SU-DHL-6 (cell line): ENCODE measurements around the gene DNAJA4.

Source experiments
- H2AFZ ChIP-seq: fragments of 200-600 bp; sonication (generic); 2 replicates; pipeline ENCODE4 v1.6.1; 2014; ENCODE audit warnings: low read depth, mild to moderate bottlenecking, moderate library complexity, mixed read lengths, antibody characterized with exemption, low read length; ENCODE audit not compliant: severe bottlenecking
- H3F3A ChIP-seq: fragments of 200-600 bp; shearing (Covaris generic); 2 replicates; pipeline ENCODE4 v1.6.0; 2016; ENCODE audit warnings: antibody characterized with exemption, mild to moderate bottlenecking; ENCODE audit not compliant: insufficient read depth
- H3K27ac ChIP-seq: fragments of 200-600 bp; sonication (generic); 2 replicates; pipeline ENCODE4 v1.5.1; 2016; ENCODE audit warnings: low read depth, mild to moderate bottlenecking, low read length, moderate library complexity, mixed read lengths
- H3K27me3 ChIP-seq: fragments of 200-600 bp; sonication (generic), shearing (Covaris generic); 2 replicates; pipeline ENCODE4 v1.6.0; 2014; ENCODE audit warnings: mild to moderate bottlenecking, low read length
- H3K36me3 ChIP-seq: fragments of 200-600 bp; sonication (generic); 2 replicates; pipeline ENCODE4 v1.6.1; 2014; ENCODE audit warnings: mild to moderate bottlenecking, low read length, mixed read lengths
- H3K4me2 ChIP-seq: fragments of 300-600, 200-600 bp; shearing (Covaris generic), sonication (generic); 2 replicates; pipeline ENCODE4 v1.6.0; 2014; ENCODE audit warnings: low read length, low read depth, mild to moderate bottlenecking; ENCODE audit not compliant: poor library complexity, severe bottlenecking
- H3K4me3 ChIP-seq: fragments of 200-600 bp; sonication (generic); 2 replicates; pipeline ENCODE4 v1.5.1; 2014; ENCODE audit warnings: antibody characterized with exemption, low read length, mild to moderate bottlenecking, mixed read lengths; ENCODE audit not compliant: insufficient read depth, poor library complexity, severe bottlenecking
- H3K79me2 ChIP-seq: fragments of 200-600 bp; sonication (generic); 2 replicates; pipeline ENCODE4 v1.6.1; 2014; ENCODE audit warnings: mild to moderate bottlenecking, low read length, moderate library complexity; ENCODE audit not compliant: insufficient read depth
- H3K9ac ChIP-seq: fragments of 200-600 bp; sonication (generic); 2 replicates; pipeline ENCODE4 v1.7.0; 2014; ENCODE audit warnings: mild to moderate bottlenecking, low read length
- H3K9me2 ChIP-seq: fragments of 200-600 bp; sonication (generic); replicated peaks from 2 replicates; pipeline ENCODE4 v1.6.1; 2014; ENCODE audit warnings: low read length; ENCODE audit not compliant: insufficient read depth
- H3K9me3 ChIP-seq: fragments of 200-600 bp; sonication (generic); 2 replicates; pipeline ENCODE4 v1.6.1; 2014; ENCODE audit warnings: low read length, mixed read lengths; ENCODE audit not compliant: insufficient read depth
- H4K20me1 ChIP-seq: fragments of 200-600 bp; sonication (generic); 2 replicates; pipeline ENCODE4 v1.6.1; 2014; ENCODE audit warnings: low read depth, mild to moderate bottlenecking, antibody characterized with exemption, low read length, moderate library complexity, mixed read lengths
- EZH2phosphoT487 ChIP-seq: fragments of 200-600 bp; sonication (generic), shearing (Covaris generic); conservative IDR thresholded peaks from 2 replicates; pipeline ENCODE4 v1.6.1; 2018; ENCODE audit warnings: mild to moderate bottlenecking, antibody characterized with exemption, low read length, moderate library complexity, mixed read lengths
- TF ChIP-seq, protein P1 (sequence below): fragments of 200-600 bp; sonication (generic); IDR thresholded peaks from one replicate; pipeline ENCODE4 v1.5.1; 2017; ENCODE audit warnings: antibody characterized with exemption, mild to moderate bottlenecking, low read length, moderate library complexity; ENCODE audit not compliant: insufficient read depth, poor library complexity, severe bottlenecking

DNAJA4 gene

DNA sequence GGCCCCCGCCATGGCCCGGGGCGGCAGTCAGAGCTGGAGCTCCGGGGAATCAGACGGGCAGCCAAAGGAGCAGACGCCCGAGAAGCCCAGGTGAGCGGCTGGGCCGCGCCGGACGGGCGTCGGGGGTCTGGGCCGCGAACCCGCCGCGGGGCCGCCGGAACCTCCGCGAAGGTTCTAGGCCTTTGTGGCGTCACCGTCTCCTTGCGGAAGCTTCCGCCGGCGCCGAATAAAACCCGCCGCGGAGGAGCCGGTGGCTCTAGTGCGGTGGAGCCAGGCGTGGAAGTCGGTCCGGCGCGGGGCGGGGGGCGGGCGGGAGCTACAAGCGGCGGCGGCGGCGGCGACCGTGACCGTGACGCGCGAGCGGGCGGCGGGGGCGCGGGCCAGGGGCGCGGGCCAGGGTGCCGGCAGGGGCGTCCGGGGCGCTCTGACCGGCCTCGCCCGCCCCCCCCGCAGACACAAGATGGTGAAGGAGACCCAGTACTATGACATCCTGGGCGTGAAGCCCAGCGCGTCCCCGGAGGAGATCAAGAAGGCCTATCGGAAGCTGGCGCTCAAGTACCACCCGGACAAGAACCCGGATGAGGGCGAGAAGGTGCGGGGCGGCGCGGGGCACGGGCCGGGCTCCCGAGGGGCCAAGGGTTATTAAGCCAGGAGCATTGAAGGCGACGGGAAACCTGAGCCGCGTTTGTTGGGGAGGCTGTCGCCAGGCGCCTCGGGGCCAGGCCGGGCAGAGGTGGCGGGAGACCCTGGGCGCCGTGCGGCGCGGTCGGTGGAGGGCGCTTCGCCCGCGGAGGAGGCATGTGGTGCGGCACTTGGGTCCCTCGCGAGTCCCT is at the start of gene DNAJA4:
TSS of gene DNAJA4 (plus strand) at position 259 of the 833 bp plus-strand sequence. CDS start at position 461, 202 bp downstream.
- Histone ChIP-seq H3F3A (no peaks in the 10 kb centered on the region), H3K9me2 (no peaks in the 10 kb centered on the region), H3K9ac (no peak within 1 kb of the TSS), H3K4me2 (no peak within 1 kb of the TSS), H3K4me3 (no peak within 1 kb of the TSS), H3K27me3 (no peaks in the 10 kb centered on the region), H3K36me3 (no peaks in the 10 kb centered on the region), H3K9me3 (no peaks in the 10 kb centered on the region), H3K79me2 (no peaks in the 10 kb centered on the region), H2AFZ (no peak within 1 kb of the TSS), H3K27ac (no peak within 1 kb of the TSS), H4K20me1 (no peaks in the 10 kb centered on the region)
- no peak for TF ChIP-seq EZH2phosphoT487
- TF ChIP-seq, protein P1, sequence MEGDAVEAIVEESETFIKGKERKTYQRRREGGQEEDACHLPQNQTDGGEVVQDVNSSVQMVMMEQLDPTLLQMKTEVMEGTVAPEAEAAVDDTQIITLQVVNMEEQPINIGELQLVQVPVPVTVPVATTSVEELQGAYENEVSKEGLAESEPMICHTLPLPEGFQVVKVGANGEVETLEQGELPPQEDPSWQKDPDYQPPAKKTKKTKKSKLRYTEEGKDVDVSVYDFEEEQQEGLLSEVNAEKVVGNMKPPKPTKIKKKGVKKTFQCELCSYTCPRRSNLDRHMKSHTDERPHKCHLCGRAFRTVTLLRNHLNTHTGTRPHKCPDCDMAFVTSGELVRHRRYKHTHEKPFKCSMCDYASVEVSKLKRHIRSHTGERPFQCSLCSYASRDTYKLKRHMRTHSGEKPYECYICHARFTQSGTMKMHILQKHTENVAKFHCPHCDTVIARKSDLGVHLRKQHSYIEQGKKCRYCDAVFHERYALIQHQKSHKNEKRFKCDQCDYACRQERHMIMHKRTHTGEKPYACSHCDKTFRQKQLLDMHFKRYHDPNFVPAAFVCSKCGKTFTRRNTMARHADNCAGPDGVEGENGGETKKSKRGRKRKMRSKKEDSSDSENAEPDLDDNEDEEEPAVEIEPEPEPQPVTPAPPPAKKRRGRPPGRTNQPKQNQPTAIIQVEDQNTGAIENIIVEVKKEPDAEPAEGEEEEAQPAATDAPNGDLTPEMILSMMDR = no peak

GRCh38 chr15:78216276-78217104 is 47.9 kb upstream of the DNAJA4 start:
- Histone ChIP-seq H2AFZ (no peak overlapping the region), H3K9me2 (no peaks in the 10 kb centered on the region), H3K4me2 (no peak overlapping the region), H3K9ac (no peak overlapping the region), H3K27me3 (no peaks in the 10 kb centered on the region), H3K79me2 (no peaks in the 10 kb centered on the region), H4K20me1 (no peaks in the 10 kb centered on the region), H3K4me3 (no peak overlapping the region), H3K27ac (no peak overlapping the region), H3K9me3 (no peaks in the 10 kb centered on the region), H3K36me3 (no peaks in the 10 kb centered on the region), H3F3A (no peaks in the 10 kb centered on the region)
- TF ChIP-seq, protein P1 = no peak
- TF ChIP-seq EZH2phosphoT487 = no peak

DNA sequence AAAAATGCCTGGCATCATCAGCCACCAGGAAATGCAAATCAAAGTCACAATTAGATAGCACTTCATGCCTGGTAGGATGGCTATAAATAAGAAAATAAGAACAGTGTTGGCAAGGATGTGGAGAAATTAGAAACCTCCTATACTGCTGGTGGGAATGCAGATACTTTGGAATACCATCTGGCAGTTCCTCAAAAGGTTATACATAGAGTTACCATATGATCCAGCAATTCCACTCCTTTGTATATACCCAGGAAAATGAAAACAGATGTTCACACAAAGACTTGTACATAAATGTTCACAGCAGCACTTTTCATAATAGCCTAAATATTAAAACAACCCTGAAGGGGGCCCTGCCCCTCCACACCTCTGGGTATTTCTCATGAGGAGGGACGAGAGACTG is 43.6 kb upstream of the DNAJA4 start:
- H3K27me3 ChIP-seq = no peaks in the 10 kb centered on the region
- H3K79me2 ChIP-seq = no peaks in the 10 kb centered on the region
- no peak overlapping the region for H3K4me3 ChIP-seq
- H3F3A ChIP-seq = no peaks in the 10 kb centered on the region
- H3K9me3 ChIP-seq = no peaks in the 10 kb centered on the region
- no peak overlapping the region for H3K4me2 ChIP-seq
- no peak overlapping the region for H3K9ac ChIP-seq
- TF ChIP-seq, protein P1 = no peak
- no peak for TF ChIP-seq EZH2phosphoT487
- H3K36me3 ChIP-seq = no peaks in the 10 kb centered on the region
- H3K27ac ChIP-seq = no peak overlapping the region
- H2AFZ ChIP-seq = no peak overlapping the region
- no peaks in the 10 kb centered on the region for H4K20me1 ChIP-seq
- no peaks in the 10 kb centered on the region for H3K9me2 ChIP-seq
